Epidermal melanocyte (primary cell): ENCODE measurements around the gene RPL22.

Source experiments
- DNase-seq: peaks from one replicate; pipeline ENCODE4 v3.0.0; 2011; ENCODE audit warnings: low spot score; ENCODE audit not compliant: insufficient read length

RPL22 gene

GRCh38 chr1:6175411-6175828, 24.0 kb downstream of the RPL22 start:
- no peak for DNase-seq

GRCh38 chr1:6174621-6175410, 24.6 kb downstream of the RPL22 start:
- DNase-seq: no peak

- no peak for DNase-seq
These were observed 26.8 kb downstream of the RPL22 start for GRCh38 chr1:6172549-6172948.

- DNase-seq: no peak
These were observed 27.8 kb downstream of the RPL22 start for GRCh38 chr1:6171548-6172124.

- DNase-seq: no peak
These were observed 28.6 kb downstream of the RPL22 start for GRCh38 chr1:6170742-6171201.

GRCh38 chr1:6170116-6170741, 29.2 kb downstream of the RPL22 start:
- no peak for DNase-seq

- DNase-seq: no peak
These were observed 30.3 kb downstream of the RPL22 start for GRCh38 chr1:6168947-6169586.

GRCh38 chr1:6167391-6168303, 31.7 kb downstream of the RPL22 start:
- DNase-seq: no peak

- no peak for DNase-seq
These were observed 32.6 kb downstream of the RPL22 start for GRCh38 chr1:6166655-6167390.

- DNase-seq: no peak
These were observed 33.2 kb downstream of the RPL22 start for GRCh38 chr1:6166221-6166620.

- no peak for DNase-seq
These were observed 33.9 kb downstream of the RPL22 start for GRCh38 chr1:6165441-6165985.

GRCh38 chr1:6165027-6165426, 34.4 kb downstream of the RPL22 start:
- DNase-seq: no peak

- no peak for DNase-seq
These were observed 35.3 kb downstream of the RPL22 start for GRCh38 chr1:6163973-6164617.

- DNase-seq: no peak
These were observed 36.0 kb downstream of the RPL22 start for GRCh38 chr1:6163191-6163972.

GRCh38 chr1:6162773-6163172, 36.6 kb downstream of the RPL22 start:
- no peak for DNase-seq

- DNase-seq: no peak
These were observed 37.1 kb downstream of the RPL22 start for GRCh38 chr1:6162341-6162740.

GRCh38 chr1:6158181-6158580, 41.2 kb downstream of the RPL22 start:
- no peak for DNase-seq

- DNase-seq: no peak
These were observed 41.7 kb downstream of the RPL22 start for GRCh38 chr1:6157528-6158174.
